Tibial nerve (tissue), 4 donors: ENCODE measurements around the gene TRO.
A peak's percentile ranks its signal among the peaks of the same experiment; 100 is the strongest.

ENCODE experiments used
- EP300 ChIP-seq, 2 donors: sonication (generic); formaldehyde crosslinking; IDR thresholded peaks; one replicate each; pipeline ENCODE4 v1.6.1; 2017; ENCODE audit warnings: antibody characterized with exemption in 2 of 2, mild to moderate bottlenecking in 1 of 2
- TF ChIP-seq, protein P1 (sequence below), 5 experiments: fragments of 200-600 bp in 3 of 5; fragments of 450-650 bp in 2 of 5; sonication (generic) in 3 of 5; IDR thresholded peaks; one replicate each; pipeline ENCODE4 v1.5.1; 2016 to 2019; ENCODE audit warnings: antibody characterized with exemption in 5 of 5, mild to moderate bottlenecking in 3 of 5, moderate library complexity in 2 of 5

DNA sequence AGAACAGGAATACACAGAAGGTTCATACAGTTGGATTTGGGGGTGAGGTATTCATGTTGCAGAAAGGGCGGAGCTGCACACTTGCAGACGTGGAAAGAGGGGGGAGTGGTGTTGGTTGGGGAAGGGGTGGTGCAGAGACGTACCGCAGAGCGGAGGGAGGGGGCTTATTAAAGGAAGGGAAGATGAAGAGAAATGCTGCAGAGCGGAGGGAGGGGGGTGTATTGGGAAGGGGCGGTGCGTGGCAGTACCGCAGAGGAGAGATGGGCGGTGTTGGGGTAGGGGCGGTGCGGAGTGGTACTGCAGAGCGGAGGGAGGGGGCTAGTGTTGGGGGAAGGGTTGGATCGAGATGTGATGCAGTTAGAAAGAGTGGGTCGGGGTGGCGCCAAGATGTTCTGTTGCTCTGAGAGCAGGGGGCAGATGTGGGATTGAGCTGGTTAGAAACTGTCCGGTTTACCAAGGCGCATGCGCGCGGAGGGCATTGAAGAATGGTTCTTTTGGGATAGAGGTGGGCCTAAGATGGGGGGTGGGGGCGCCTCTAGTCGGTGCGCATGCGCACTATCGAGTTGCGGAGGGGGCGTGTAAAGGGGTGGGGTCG, 900 bp downstream of the TRO start:
- TF ChIP-seq, protein P1, sequence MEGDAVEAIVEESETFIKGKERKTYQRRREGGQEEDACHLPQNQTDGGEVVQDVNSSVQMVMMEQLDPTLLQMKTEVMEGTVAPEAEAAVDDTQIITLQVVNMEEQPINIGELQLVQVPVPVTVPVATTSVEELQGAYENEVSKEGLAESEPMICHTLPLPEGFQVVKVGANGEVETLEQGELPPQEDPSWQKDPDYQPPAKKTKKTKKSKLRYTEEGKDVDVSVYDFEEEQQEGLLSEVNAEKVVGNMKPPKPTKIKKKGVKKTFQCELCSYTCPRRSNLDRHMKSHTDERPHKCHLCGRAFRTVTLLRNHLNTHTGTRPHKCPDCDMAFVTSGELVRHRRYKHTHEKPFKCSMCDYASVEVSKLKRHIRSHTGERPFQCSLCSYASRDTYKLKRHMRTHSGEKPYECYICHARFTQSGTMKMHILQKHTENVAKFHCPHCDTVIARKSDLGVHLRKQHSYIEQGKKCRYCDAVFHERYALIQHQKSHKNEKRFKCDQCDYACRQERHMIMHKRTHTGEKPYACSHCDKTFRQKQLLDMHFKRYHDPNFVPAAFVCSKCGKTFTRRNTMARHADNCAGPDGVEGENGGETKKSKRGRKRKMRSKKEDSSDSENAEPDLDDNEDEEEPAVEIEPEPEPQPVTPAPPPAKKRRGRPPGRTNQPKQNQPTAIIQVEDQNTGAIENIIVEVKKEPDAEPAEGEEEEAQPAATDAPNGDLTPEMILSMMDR (IDR thresholded peaks at IDR 0.05): no peak
- peak in 1 of 2 donors; percentile 12 for TF ChIP-seq EP300 (IDR thresholded peaks at IDR 0.05)
